AG04449 (cell line): ENCODE results near the gene SHISAL1.

ENCODE experiments used
- CTCF ChIA-PET: fragments of 350-600 bp; formaldehyde crosslinking; extraction: SDS; loops from one replicate; lab custom pipeline; 2021; ENCODE audit warnings: antibody characterized with exemption; lab: Yijun Ruan, JAX
- POLR2A ChIA-PET: fragments of 400-600, 350-600 bp; formaldehyde crosslinking; extraction: SDS; loops from one replicate; lab custom pipeline; 2020; ENCODE audit warnings: antibody characterized with exemption, inconsistent platforms; lab: Yijun Ruan, JAX
- DNase-seq: peaks from one replicate; pipeline ENCODE4 v3.0.0-alpha.2; 2010; ENCODE audit warnings: low read depth, low spot score
- H3K4me3 ChIP-seq: 2 replicates; pipeline ENCODE4 v1.5.1; 2011; ENCODE audit warnings: low read depth, mild to moderate bottlenecking, control low read depth, low read length
- TF ChIP-seq, protein P1 (sequence below): IDR thresholded peaks from one replicate; pipeline ENCODE4 v1.5.1; 2011; ENCODE audit warnings: mild to moderate bottlenecking, moderate library complexity, low read length, control low read depth, inconsistent platforms; ENCODE audit not compliant: insufficient read depth; ENCODE audit errors: missing control alignments

Gene SHISAL1

DNA sequence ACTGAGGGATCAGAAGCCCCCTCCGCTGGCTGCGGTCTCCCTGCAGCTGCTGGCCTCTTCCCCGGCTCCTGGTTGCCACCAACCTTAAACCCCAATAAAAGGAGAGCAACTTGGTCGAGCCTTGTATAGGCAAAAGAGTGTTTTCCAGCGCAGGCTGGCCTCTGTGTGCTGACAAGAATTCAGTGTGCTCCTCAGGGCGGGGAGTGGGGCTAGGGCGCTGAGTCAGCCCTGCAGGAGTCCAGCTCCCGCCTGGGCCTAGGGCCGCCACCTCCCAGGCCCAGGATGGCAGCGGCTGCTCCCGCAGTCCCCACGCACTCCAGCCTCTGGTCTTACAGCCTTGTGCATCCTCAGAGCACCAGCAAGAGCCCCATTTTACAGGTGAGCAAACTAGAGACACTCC lies at the start of gene SHISAL1:
Gene SHISAL1, minus strand, starts transcription at position 186 of the 400 bp plus-strand sequence. CDS start 12,006 bp downstream, outside the sequence.
- CTCF ChIA-PET: no interaction called here
- no peak for DNase-seq

DNA sequence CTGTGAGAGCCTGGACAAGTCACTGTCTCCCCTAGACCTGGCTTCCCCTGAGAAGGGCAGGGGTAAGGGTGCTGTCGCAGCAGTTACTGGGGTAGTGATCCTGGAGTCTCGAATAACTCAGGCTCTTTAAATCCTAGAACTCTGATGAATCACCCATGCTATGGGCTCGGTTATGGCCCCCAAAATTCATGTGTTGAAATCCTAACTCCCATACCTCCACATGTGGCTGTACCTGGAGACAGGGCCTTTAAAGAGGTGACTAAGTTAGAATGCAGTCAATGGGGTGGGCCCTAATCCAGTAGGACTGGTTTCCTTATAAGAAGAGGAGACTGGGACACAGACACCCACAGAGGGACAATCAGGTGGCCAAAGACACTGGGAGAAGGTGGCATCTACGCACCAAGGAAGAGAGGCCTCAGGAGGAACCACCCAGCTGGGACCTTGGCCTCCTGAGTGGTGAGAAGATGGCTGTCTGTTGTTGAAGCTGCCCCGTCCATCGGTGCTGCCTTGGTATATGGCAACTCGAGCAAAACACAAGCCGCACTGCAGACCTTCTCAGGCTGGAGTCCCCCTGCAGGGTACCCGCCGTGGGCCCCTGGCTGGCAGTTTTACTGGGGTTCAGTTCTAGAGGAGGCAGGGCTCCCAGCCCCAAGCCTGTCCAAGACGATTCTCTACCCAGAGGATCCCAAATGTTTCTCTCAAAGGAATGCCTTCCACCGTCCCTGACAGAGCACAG lies 48.8 kb upstream of the SHISAL1 start:
- DNase-seq: no peak
- H3K4me3 ChIP-seq: no peak overlapping the region
- CTCF ChIA-PET: no interaction called here
- TF ChIP-seq, protein P1, sequence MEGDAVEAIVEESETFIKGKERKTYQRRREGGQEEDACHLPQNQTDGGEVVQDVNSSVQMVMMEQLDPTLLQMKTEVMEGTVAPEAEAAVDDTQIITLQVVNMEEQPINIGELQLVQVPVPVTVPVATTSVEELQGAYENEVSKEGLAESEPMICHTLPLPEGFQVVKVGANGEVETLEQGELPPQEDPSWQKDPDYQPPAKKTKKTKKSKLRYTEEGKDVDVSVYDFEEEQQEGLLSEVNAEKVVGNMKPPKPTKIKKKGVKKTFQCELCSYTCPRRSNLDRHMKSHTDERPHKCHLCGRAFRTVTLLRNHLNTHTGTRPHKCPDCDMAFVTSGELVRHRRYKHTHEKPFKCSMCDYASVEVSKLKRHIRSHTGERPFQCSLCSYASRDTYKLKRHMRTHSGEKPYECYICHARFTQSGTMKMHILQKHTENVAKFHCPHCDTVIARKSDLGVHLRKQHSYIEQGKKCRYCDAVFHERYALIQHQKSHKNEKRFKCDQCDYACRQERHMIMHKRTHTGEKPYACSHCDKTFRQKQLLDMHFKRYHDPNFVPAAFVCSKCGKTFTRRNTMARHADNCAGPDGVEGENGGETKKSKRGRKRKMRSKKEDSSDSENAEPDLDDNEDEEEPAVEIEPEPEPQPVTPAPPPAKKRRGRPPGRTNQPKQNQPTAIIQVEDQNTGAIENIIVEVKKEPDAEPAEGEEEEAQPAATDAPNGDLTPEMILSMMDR: no peak
- POLR2A ChIA-PET: no interaction called here

More for the DNA sequence above, at the start of gene SHISAL1:
- H3K4me3 ChIP-seq: no peak within 1 kb of the TSS
- TF ChIP-seq, protein P1: no peak
- POLR2A ChIA-PET: no interaction called here

DNA sequence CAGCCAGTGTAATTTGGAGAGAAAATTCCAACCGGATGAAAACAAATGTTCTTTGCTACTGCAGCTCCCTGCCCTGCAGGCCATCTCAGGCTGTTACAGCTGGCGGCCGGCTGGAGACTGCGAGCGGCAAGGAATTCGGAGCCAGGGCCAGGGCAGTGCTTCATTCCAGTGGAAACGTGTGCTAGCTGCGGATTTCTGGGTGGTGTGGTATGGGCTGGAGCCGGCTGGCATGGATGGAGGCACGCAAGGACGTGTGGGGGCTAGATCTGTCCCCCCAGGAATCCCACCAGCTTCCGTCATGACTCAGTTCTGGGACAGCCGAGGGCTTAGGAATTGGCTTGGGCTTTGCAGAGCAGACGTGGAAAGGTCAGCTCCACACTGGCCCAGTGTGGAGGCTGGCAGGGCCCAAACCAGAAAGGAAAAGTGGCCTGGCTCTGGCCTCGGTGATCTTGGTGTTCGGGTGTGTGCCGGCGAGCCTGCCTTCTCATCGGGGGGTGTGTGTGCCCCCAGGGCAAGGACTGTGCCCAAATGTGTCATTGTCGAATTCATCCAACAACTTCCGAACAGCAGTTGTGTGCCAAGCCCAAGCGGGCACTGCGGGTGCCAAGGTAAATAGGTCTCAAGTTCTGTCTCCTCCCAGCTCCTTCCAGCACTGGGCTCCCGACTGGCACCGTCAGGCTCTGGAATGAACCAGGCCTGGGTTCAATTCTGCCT lies 48.1 kb upstream of the SHISAL1 start:
- CTCF ChIA-PET: interaction anchor here (0.9 to 1.1 kb wide), 3 partner anchors 11 to 368 kb away, joined by 3 to 7 read pairs (median 3); no protein-coding TSS in a partner anchor
- no peak for DNase-seq
- no peak overlapping the region for H3K4me3 ChIP-seq
- POLR2A ChIA-PET: interaction anchor here (0.6 kb wide), 1 partner anchor 358 kb away, joined by 3 read pairs; no protein-coding TSS in a partner anchor
- TF ChIP-seq, protein P1: peak; percentile 31

DNA sequence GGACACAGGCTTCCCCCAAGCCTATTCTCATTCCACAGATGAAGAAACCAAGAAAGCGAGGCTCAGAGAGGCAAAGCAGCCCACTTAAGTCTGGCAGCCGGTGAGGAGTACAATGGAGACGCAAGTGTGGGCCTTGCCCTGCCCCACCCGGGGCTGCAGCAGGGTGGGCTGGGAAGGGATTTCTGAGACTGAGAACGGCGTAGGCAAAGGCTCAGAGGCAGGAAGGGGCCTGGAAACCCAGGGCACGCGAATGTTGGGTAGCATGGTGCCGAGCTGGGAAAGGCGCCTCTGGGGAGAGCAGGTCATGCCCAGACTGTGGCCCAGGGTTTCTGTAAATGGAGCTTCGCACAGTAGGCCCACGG lies 47.5 kb upstream of the SHISAL1 start:
- TF ChIP-seq, protein P1: no peak
- POLR2A ChIA-PET: interaction anchor here (0.6 kb wide), 1 partner anchor 358 kb away, joined by 3 read pairs; no protein-coding TSS in a partner anchor
- no peak overlapping the region for H3K4me3 ChIP-seq
- CTCF ChIA-PET: interaction anchor here (0.9 to 1.1 kb wide), 3 partner anchors 10 to 367 kb away, joined by 3 to 7 read pairs (median 3); no protein-coding TSS in a partner anchor
- no peak for DNase-seq

DNA sequence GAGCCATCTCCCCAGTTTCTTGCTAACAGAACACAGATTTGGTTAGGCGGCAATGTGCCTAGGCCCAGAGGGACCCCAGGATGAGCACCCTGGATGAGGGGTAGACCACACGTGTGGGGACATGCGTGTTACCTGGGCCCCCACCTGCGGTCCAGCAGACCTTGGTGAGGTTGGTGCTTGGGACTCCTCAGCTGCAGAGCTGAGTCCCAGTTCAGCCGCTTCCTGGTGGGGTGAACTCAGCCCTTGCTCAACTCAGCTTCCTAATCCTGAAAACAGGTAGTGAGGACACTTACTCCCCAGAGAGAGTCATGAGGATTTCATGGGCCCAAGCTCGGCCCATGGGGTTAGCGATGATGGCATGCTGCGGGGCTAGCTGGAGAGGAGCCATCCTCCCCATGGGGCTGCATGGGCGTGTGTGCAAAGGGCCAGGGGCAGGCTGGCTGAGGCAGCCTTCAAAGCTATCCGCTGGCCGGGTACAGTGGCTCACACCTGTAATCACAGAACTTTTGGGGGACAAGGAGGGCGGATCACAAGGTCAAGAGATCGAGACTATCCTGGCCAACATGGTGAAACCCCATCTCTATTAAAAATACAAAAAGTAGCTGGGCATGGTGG lies 46.9 kb upstream of the SHISAL1 start:
- DNase-seq: no peak
- ChIA-PET POLR2A (no interaction called here), CTCF (no interaction called here)
- TF ChIP-seq, protein P1: no peak
- no peak overlapping the region for H3K4me3 ChIP-seq
